HG02870 (cell line): ENCODE measurements around the gene YDJC.
"Not testable (repeated sequence)": the region's sequence is repeated elsewhere in the genome, so short reads cannot be mapped to it uniquely, and the experiment has no call there.

Source experiments
- ATAC-seq: cut with Tn5 transposase; IDR thresholded peaks from one replicate; pipeline ENCODE4 v1.9.1; 2021; ENCODE audit warnings: mild to moderate bottlenecking, moderate library complexity; ENCODE audit not compliant: unreplicated experiment

Gene YDJC

DNA sequence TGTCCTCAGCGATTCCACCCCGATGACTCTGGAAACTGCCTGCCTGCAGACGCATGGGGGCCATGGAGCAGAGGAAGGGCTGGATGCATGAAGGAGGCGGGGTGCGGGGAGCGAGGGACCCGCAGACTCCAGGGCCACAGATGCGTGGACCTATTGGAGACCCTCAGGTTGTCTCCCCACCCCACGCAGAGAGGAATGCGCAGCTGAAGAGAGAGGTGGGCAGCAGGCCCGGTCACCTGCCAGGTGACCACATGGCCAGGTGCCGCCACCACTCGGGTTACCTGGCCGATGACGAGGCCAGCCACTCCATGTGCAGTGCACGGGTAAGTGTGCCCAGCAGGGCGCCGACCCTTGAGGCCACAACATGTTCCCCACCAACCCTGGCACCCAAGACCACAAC lies 3.1 kb upstream of the YDJC start:
- ATAC-seq, result no peak

DNA sequence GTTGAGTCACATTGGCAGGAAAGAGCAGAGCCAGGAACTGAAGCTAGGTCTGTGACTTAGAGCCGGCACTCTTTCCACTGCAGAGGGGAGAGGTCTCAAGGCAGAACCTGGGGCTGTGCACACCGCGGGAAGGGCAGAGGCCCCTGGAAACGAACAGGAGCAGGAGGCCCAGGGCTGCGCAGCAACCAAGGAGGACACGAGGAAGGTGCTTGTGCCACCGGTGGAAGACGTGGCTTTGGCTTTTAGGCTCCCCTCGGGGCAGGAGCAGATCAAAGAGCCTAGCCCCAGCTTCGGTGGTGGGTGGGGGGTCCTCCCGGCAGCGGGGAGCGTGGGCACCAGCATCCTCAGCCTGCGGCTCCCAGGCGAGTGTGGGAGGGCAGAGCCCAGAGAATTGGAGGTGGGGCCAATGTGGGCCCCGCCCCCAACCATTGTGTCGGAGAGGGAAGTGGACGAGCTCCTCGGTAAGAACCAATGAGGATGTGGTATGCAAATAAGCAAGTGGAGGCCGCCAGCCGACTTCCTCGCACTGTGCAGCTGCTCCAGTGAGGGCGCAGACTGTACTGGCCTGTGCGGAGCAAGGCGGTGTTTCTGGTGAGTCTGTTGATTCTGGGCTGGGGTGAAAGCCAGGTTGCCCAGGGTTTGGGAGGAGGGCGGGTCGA lies 2.5 kb upstream of the YDJC start, which contains the start of gene CCDC116:
Gene CCDC116, plus strand, starts transcription at position 524 of the 659 bp plus-strand sequence. CDS start 422 bp downstream, outside the sequence.
- ATAC-seq, result no peak

DNA sequence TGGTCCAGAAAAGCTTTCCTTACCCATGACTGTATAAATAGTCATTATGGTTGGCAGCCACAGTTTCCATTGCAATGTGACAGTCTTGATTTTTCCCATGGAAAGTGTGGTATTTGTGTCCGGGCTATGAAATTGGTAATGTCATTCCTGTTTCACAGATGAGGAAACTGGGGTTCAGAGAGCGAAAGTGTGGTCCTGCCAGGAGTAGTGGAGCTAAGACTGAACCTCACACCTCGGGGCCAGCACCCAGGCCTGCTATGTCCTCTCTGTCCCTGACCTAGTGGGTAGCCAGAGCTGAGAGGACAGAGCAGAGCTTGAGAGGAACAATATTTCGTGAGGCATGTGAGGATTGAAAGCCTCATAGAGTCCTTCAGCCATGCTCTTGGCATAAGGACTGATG lies 1.2 kb upstream of the YDJC start:
- no peak for ATAC-seq

DNA sequence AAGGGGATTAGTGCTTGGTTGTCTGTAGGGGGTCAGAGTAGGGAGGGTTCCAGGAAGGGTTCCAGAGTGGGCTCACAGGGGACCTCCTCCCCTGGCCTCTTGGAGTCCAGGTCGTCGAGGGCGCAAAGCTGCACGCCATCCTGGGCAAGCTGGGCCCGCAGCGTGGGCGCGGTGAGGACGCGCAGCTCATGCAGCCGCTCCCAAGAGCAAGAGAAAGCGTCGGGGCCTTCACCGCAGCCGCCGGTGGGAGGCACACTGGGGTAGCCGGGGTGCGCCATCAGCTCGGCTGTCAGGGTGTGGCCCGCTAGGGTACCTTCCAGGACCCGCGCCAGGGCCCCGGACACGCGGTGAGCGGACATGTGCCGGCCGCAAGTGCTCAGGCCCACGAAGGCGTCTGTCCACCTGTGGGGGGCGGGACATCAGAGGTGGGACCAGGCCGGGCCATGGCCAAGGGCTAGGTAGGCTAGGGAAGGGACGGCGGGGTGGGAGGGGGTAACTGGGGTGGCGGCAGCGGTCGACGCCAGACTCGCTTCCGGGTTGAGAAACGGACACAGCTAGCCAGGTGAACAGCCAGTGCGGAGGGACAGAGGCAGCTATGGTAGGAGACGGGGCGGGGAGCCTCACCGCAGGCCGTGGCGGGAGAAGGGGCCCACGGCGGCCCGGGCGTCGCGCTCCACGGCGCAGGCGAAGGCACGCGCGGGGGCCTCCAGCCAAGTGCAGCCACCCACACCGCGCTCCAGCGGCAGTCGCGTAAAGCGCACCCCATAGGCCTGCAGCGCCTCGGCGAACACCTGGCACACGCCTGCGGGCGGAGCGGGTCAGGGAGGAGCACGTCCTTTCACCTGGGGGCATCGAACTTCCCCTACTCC lies 1.2 kb downstream of the YDJC start:
- no peak for ATAC-seq

DNA sequence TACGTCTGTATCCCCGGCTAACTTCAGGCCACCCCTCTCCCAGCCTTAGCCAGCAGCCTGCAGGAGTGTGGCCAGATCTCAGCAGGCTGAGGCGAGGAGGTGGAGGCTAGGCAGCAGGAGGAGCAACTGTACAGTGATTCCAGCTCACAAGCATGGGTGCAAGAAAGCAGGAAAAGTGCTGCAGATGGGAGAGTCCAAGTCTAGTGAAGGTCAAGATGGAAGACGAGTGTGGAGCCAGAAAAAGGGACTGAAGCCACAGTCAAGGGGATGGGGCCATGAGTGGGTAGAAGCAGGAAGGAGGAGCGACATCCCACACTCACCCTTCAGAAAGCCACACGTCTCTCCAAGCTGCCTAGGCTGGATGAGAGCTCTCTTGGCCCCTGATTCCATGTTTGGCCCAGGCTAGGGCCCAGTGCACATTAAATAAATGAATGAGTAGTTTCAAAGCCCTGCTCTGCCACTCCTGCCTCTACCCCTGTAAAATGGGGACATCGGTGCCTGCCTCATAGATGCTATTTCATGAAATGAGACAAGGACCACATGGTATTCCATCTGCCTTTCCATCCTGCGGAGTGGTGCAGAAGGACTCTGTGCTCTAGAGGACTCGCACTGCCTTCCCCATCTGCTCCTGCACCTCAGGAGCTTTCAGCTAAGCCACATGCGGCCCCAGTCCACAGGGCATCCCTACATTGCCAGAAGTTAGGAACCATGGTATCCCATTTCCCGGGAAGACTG lies 2.9 kb downstream of the YDJC start:
- no peak for ATAC-seq

DNA sequence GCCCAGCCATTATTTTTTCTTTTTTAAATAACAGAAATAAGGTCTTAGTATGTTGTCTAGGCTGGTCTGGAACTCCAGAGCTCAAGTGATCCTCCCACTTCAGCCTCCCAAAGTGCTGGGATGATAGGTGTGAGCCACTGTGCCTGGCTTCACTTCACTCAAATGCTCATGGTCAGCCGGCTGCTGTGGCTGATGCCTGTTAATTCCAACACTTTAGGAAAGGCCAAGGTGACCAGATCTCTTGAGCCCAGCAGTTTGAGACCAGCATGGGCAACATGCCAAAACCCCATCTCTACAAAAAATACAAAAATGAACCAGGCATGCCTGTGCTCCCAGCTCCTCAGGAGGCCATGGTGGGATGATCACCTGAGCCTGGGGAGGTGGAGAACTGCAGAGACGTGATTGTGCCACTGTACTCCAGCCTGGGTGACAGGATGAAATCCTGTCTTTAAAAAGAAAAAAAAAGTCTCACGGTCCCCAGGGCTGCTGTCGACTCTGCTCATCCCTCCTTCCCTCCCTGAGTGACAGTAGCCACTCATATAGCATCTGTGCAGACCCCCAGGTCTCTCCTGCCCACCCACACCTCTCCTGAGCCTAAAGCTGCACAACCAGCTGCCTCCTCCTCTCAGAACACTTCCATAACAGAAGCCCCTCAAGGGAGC lies 3.6 kb downstream of the YDJC start:
- ATAC-seq, result no peak

DNA sequence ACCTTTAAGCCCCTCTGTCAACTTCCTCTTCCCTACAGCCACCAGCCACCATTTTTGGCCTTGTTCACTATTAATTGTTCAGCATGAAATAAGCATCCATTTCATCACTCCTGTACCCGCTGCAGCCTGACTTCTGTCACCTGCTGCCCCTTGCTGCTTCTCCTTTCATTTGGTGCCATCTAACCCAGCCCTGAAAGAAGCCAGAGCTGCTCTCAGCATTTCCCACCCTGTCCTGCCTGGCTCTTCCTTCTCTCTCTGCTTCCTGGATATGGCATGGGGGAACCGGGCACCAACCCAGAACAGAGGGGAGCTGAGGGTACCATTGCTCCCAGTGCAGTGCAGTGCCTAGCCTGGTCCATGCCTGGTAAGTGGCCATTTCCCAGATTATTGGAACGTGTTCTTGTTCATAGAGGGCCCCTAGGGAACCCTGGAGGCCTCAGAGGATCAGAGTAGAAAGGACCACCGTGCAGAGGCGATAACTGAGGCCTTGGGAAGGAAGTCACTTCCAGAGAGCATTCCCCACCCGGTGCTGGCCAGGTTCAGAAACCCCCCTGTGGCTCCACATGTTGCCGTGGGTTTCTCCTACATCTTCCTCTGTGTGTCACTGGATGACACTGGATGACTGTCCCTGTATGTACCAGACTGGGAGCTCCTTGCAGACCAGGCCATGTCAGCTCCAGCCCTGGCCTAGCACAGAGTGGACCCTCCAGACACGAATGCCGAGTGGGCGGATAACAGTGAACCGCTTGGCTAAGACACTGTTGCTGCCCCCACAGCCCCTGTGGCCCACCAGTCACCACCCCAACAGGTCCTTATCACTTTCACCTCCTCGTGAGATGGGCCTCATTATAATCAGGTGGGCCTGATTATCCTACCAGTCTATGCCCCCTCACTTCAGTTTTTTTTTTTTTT lies 4.7 kb downstream of the YDJC start:
- ATAC-seq, result no peak

DNA sequence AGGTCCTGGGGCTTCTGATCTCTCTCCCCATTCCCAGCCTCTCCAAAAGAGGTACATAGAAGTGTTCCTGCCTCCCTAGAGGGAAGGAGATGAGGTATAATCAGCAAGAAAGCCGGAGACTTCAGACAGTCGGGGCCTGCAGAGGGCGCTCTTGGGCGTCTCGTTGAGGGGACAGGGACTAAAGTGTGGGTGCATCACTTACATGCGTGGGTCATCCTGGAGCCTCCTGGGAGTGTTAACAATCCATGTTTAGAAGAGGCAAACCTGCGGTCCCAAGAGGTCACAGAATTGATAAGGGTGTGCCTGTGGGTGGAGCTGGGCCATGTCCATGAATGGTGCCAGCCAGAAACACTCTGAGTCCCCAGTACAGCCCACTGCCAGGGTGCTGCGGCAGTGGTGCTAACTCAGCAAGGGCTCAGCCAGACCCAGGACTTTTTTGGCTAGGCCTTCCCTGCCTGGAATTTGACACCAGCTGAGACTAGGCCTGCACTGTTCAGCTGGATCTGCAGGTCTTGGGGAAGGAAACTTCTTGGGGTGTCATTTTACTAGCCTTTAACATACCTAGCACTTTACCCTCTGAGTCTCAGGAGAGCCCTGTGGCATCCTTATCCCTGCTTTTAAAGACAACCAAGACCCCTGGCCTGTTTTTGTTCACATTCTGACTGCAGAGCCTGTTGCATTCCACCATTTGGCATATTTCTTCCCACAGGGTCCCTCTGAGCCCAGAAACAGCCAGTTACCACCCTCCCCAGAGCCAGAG lies 5.5 kb downstream of the YDJC start:
- no peak for ATAC-seq

DNA sequence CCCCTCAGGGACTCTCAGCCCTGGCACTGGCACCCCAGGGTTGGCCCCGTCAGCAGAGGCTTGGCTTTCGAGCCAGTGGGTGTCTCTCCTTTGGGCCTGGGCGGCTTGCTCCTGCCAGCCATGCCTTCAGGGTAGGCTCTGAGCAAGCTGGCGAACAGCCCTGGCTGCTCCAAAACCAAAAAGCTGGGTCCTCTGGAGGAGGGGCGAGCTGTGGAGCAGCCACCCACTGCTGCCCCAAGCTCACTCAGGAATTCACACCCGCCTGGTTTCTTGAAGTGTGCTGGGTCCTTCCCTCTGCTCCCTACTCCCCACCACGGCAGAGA lies 6.2 kb downstream of the YDJC start:
- no peak for ATAC-seq

DNA sequence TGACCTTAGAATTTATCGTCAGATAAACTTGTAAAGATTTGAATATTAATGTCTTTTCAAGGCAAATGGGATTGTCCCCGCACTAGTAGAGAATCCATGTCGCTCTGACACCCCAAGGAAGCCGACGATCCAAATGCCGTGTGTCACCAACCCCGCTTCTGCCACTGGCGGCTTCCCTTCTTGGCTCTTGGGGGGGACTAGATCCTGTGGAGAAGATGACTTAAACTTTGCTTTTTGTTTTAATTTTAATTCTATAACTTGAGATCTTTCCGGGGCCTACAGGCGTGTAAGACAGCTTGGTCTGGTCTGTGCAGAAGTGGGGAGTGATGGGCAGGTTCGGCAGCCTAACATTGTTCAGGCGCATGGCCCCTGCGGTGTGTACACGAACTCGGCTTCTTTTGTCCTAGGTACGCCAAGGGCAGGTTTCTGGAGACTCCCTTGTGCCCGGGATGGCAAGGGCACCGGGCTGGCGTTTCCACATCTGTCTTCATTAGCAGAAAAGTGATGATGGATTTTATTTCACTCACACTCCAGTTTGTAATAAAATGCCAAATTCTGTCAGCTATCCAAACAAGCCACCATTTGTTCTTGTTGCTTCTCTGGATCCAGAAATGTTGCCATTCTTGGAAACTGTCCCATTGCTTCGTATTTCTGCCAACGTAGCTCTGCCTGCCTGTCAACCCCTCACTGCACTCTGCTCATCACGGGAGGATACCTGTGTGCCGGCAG lies 6.7 kb downstream of the YDJC start:
- ATAC-seq, result no peak

DNA sequence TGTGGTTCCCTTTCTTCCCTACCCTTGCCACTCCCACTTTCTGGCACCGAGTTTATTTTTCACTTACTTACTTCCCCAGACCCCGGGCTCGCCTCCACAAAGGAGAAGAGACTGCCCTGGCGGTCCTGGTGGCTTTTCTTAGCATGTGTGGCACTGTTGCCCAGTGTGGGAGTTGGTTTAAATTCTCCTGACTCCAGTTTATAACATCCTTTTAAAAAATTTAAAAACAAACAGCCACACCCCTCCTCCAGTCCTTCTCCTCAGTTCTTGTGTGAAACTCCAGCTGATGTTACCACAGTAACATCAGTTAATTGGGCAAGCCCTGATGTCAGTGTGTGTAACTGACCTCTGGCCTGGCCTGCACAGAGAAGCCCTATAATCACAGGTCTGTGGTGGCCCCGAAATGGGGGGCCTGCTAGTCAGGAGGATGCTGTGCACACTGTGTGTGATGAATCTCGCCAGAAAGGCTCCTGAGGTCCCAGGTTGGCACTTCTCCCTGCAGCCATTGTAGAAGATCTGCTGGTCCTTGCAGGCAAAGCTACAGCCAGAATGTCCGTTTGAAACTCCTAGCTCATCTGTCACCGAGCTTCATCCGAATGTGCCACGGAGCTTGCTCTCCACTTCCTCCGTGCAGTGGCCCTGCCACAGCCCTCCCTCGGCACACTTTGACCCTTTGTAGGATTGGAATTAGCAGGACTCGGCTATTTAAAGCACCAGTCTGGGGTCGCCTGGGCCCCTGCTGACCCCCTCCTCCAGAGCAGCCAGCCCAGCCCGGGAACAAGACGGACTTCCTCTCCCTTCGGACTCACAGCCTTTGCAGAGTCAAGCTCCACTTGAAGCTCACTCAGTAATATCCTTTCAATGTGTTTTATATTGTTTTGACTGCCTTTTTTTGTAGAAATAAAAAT lies 7.6 kb downstream of the YDJC start:
- ATAC-seq, result no peak

DNA sequence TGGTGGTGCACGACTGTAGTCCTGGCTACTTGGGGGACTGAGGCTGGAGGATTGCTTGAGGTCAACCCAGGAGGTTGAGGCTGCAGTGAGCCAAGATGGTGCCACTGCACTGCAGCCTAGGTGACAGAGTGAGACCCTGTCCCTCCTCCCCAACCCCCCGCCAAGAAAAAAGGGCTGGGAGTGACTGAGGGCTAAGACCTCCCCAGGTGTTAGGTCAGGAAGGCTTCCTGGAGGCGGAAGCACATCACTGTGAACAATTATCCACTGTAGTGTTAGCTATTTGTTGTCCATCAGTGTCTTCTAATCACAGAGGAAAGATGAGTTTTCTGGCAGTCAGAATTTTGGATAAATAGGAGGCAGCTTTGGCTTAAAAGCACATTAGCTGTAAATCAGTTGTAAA lies 8.8 kb downstream of the YDJC start:
- no peak for ATAC-seq

DNA sequence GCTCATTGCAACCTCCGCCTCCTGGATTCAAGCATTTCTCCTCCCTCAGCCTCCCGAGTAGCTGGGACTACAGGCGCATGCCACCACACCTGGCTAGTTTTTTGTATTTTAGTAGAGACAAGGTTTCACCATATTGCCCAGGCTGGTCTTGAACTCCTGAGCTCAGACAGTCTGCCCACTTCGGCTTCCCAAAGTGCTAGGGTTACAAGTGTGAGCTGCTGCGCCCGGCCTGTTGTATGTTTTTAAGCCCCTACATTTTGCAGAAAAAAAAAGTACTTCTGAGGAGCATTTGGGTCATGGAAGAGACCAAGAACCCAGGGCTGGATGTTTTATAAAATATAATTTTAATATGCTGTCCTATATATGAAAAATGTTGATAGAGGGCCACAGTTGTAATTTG lies 12.5 kb downstream of the YDJC start:
- ATAC-seq, result not testable (repeated sequence)

DNA sequence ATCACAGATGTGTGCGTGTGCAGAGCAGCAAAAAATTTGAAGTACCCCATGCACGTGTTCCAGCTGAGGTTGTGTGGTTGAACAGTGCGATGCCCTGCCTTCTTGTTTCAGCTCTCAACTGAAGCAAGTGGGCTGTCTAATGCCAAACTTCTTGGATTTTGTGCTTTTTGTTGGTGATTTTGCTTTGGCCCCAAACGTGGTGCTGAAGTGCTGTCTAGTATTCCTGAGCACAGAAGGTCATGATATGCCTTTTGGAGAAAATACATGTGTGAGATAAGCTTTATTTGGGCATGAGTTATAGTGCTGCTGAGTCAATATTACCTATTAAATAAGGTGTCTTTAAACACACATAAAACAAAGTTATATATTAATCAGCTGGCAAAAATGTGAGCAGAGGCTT lies 14.1 kb downstream of the YDJC start:
- no peak for ATAC-seq

DNA sequence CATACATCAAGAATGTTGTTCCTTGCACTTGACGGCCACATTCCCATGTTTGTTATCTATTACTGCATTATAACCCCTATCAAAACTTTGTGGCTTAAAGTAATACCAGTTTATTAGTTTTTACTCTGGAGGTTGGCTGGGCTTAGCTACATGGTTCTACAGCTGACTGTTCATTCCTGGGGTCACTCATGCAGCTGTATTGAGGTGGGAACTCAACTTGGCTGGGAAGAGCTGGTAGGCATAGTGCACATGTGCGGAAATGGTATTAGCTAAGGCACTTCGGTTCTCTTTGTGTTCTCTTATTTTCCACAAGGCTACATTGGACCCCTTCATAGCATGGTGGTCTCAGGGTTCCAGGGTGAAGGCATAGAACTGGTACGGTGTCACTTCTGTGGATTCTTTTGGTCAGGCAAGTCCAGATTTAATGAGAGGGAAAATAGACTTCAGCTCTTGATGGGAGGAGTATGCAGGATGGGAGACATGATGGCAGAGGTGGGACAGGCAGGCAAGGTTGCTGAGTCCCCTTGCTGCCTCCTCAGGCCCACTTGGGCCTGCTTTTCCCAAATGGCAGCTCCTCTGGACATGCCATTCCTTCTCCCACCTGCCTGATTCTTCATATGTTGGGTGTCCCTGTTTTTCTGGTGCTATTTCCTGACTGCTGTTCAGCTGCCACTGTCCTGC lies 16.1 kb downstream of the YDJC start:
- ATAC-seq, result no peak

DNA sequence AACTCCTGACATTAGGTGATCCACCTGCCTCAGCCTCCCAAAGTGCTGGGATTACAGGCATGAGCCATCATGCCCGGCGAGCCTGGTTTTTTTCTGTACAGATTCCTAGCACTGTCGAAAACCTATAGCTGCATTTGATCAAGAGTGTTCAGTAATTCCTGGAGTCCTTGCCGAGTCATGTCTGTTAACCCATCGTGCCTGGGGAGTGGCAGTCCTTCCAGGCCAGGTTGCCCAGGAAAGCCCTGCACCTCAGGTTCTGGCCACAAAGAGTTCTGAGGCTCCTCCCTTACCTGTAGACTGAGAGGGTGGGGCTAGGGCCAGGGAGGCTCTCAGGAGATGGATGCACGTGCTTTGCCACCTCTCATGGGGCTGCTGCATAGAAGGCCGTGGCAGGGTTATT lies 17.0 kb downstream of the YDJC start:
- ATAC-seq, result no peak
